ENCODE data around the gene FZR1.
"Not testable (repeated sequence)": the region's sequence is repeated elsewhere in the genome, so short reads cannot be mapped to it uniquely, and the experiment has no call there.

FZR1 gene

GRCh38 chr19:3576696-3577443 lies 70.8 kb downstream of the FZR1 start:
- no peak for DNase-seq

DNA sequence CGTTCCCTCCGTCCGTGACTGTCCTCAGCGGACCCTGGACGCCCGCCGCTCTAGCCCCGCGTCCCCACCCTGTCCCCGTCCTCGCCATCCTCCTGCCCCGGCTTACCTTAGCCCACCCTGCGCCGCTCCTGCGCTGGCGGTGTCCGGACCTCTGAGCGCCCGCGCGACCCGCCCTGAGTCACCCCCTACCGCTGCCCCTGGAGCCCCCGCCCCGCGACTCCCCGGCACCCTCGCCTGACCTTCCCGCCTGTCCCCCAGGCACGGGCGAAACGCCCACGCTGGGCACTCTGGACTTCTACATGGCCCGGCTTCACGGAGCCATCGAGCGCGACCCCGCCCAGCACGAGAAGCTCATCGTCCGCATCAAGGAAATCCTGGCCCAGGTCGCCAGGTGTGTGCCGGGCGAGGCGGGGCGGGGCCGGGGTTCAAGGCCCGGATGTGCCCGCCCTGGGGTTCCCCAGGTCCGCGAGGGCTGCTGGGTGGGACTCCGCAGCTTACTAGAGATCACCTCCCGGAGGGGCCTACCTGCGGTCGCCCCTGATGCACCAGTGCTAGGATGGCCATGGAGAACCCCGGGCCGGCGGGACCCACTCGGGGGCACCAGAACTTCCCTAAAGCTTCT lies 71.7 kb downstream of the FZR1 start:
- no peak for DNase-seq

- DNase-seq: no peak
These were observed 72.3 kb downstream of the FZR1 start for GRCh38 chr19:3578390-3578789.

GRCh38 chr19:3580156-3580934 lies 74.2 kb downstream of the FZR1 start:
- DNase-seq: peak; percentile 46 to 86

DNA sequence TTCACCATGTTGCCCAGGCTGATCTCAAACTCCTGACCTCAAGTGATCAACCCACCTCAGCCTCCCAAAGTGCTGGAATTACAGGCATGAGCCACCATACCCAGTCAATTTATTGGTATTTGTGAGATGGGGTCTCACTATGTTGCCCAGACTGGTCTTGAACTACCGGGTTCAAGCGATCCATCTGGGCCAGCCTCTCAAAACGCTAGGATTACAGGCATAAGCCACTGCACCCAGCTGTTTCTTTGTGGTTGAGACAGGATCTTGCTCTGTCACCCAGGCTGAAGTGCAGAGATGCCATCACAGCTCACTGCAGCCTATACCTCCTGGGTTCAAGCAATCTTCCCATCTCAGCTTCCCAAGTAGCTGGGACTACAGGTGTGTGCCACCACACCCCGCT lies 75.7 kb downstream of the FZR1 start:
- DNase-seq: not testable (repeated sequence)

DNA sequence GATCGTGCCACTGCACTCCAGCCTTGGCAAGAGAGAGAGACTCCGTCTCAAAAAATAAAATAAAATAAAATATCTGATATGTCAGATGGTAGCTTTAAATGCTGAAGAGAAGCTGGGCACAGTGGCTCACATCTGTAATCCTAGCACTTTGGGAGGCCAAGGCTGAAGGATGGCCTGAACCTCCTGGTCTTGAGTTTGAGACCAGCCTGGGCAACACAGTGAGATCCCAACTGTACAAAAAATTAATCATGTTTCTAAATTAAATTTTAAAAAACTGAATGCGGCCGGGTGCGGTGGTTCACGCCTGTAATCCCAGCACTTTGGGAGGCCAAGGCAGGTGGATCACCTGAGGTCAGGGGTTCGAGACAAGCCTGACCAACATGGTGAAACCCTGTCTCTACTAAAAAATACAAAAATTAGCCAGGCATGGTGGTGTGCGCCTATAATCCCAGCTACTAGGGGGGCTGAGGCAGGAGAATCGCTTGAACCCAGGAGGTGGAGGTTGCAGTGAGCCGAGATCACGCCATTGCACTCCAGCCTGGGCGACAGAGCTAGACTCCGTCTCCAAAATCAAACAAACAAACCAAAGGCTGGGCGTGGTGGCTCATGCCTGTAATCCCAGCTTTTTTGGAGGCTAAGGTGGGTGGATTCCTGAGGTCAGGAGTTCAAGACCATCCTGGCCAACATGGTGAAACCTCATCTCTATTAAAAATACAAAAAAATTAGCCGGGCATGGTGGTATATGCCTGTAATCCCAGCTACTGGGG lies 78.1 kb downstream of the FZR1 start:
- DNase-seq: not testable (repeated sequence)

DNA sequence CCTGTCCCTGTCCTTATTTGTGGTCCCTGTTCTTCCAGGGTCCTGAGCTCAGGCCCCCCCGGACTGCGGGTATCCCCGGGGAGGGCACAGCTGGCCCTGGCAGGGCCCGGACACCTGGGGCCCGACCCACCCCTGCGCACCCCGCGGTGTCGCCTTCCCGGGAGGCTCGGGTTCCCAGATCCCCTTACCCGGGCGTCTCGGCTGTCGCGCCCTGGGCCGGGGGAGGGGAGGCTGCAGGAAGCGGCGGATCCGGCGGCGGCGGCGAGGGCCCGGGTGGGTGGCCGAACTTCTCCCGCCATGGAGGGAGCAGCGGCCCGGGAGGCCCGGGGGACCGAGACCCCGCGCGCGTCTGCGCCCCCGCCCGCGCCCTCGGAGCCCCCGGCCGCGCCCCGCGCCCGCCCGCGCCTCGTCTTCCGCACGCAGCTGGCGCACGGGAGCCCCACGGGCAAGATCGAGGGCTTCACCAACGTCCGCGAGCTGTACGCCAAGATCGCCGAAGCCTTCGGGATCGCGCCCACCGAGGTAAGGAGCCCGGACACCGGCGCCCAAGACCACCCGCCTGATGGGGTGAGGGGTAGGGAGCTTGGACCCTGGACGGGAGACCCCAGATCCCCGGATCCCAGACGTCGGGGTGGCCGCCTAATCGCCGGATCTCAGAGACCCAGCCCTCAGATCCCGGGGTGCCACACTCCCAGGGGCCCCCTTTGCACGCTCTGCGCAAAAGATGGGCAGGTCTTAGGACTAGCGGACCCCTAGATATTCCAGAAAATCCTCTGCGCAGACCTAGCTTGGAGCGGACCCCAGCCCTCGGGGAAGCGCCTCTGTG lies 79.4 kb downstream of the FZR1 start, which contains the start of gene GIPC3:
GIPC3 (plus strand) TSS at position 178 of the 826 bp plus-strand sequence; CDS start at position 298, 120 bp downstream.
- DNase-seq: no peak

GRCh38 chr19:3586127-3586626 lies 80.1 kb downstream of the FZR1 start:
- DNase-seq: peak in 1 of 2 donors; percentile 39

DNA sequence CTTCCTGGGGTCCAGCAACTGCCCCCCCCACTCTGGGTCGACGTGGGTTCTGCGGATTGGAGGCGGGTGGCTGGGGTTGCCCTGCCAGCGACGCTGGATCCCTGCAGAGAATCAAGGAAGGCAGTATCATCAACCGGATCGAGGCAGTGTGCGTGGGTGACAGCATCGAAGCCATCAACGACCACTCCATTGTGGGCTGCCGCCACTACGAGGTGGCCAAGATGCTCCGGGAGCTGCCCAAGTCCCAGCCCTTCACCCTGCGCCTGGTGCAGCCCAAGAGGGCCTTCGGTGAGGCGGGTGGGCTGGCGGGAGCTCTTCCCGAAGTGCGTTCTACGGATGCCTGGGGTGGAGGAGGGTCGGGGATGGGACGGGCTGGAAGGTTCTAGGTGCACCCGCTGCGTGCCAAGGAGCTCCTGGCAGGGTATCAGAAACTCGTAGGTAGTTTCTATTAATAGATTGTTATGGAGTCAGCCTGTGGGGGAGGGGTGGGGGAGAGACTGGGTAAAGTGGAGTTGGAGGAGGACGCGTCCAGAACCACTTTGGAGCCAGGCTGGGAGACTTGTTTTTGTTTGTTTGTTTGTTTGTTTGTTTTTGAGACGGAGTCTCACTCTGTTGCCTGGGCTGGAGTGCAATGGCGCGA lies 80.7 kb downstream of the FZR1 start:
- DNase-seq: no peak
